Fibroblast of skin of left quadriceps (primary cell): ENCODE measurements around the gene SPRED2.

Experiments
- DNase-seq, 2 experiments: peaks; one replicate each; pipeline ENCODE4 v3.0.0-alpha.2; 2013; ENCODE audit warnings: low read depth in 2 of 2

Gene SPRED2

GRCh38 chr2:65277791-65278483 is 154.5 kb downstream of the SPRED2 start:
- no peak for DNase-seq

DNA sequence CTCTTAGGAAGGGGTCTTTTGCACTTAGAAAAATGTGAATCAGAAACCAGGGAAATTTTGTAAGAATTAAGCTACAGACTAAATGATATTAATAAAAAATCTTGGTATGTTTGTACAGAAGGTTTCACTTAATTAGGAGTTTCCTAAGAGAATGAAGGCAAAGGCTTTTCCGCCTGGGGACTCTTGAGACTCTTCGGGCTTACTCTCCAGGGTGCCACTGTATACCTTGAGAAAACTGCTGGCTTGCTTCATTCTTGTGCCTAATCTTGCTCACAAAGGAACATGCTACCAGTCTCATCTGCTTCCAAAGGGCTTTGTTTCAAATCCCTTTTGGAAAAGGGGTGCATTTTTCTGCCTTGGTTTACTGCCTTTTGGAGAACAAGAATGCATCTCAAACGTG is 155.3 kb downstream of the SPRED2 start:
- DNase-seq: no peak

GRCh38 chr2:65276609-65277008 is 155.8 kb downstream of the SPRED2 start:
- DNase-seq: no peak

GRCh38 chr2:65275141-65275915 is 157.1 kb downstream of the SPRED2 start:
- DNase-seq: no peak

- no peak for DNase-seq
Measured at GRCh38 chr2:65273344-65273743, 159.1 kb downstream of the SPRED2 start.

GRCh38 chr2:65268957-65269356 is 163.4 kb downstream of the SPRED2 start:
- no peak for DNase-seq

DNA sequence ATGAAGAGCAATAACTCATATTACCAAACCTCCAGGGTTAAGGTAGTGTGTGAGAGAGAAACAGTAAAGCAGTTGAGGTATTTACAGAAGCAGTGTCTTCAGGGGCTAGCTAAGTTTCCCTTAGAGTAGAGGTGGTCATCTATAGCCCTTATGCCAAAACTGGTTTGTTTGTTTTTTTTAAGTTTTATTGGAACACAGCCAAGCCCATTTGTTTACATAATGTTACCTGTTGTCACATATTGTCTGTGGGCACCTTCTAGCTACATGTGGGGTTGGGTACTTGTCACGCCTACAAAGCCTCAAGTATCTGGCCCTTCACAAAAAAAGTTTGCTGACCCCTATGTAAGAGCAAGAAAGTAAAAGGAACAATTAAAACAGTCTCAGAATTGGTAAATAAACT is 165.4 kb downstream of the SPRED2 start:
- no peak for DNase-seq

DNA sequence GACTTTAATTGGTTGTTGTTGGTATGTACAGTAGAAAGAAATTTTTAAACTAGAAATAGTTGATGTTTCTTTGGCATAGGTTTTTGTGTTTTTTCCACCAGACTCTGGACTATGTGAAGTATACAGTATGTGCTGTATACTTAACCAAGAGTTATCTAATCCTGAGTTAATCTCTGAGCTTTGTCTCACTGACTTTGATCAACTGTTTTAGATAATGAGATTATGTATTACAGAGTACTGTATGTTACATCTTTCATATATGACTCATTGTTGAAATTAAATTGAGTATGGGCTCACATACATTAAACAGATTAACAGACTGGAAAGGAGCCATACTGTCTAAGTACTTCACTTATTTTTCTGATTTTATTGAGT is 166.7 kb downstream of the SPRED2 start:
- no peak for DNase-seq

GRCh38 chr2:65264821-65265670 is 167.4 kb downstream of the SPRED2 start:
- DNase-seq: peak; percentile 57 to 60

DNA sequence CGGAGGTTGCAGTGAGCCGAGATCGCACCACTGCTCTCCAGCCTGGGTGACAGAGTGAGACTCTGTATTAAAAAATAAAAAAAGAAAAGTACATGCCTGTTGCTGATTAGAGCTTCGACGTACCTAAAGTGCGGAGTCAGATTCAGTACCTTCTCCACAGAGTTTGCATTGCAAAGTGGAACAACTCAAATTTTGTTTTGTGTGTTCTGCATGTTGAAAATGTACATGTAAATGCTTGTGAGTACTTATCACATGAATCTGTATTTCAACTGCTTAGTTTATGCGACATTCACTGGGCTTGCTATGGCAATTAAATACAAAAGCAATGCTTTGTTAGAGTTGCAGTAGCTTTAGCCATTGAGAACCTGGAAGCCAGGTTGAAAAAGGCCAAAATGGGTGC is 168.4 kb downstream of the SPRED2 start:
- no peak for DNase-seq

- DNase-seq: no peak
Measured at GRCh38 chr2:65263262-65263661, 169.1 kb downstream of the SPRED2 start.

GRCh38 chr2:65261676-65262075 is 170.7 kb downstream of the SPRED2 start:
- no peak for DNase-seq
